Glomerular visceral epithelial cell (primary cell): ENCODE data around the gene MOGAT3.

Source experiments
- DNase-seq: peaks from one replicate; pipeline ENCODE4 v3.0.0-alpha.2; 2016; ENCODE audit errors: extremely low spot score

The MOGAT3 gene

GRCh38 chr7:101172005-101172853 lies 28.6 kb downstream of the MOGAT3 start:
- peak; percentile 44 for DNase-seq

GRCh38 chr7:101171442-101171837 lies 29.4 kb downstream of the MOGAT3 start:
- DNase-seq, result no peak

GRCh38 chr7:101170617-101171441 lies 30.0 kb downstream of the MOGAT3 start:
- DNase-seq, result no peak

GRCh38 chr7:101169838-101170551 lies 30.8 kb downstream of the MOGAT3 start:
- DNase-seq, result peak; percentile 59

- DNase-seq, result no peak
These were observed 31.6 kb downstream of the MOGAT3 start for GRCh38 chr7:101169110-101169837.

- no peak for DNase-seq
These were observed 32.3 kb downstream of the MOGAT3 start for GRCh38 chr7:101168412-101169049.

- DNase-seq, result no peak
These were observed 33.0 kb downstream of the MOGAT3 start for GRCh38 chr7:101167645-101168411.

GRCh38 chr7:101166909-101167644 lies 33.8 kb downstream of the MOGAT3 start:
- no peak for DNase-seq

- DNase-seq, result no peak
These were observed 34.3 kb downstream of the MOGAT3 start for GRCh38 chr7:101166648-101166908.

GRCh38 chr7:101165958-101166647 lies 34.7 kb downstream of the MOGAT3 start:
- no peak for DNase-seq

- DNase-seq, result peak; percentile 93
These were observed 35.5 kb downstream of the MOGAT3 start, which contains the start of gene VGF for GRCh38 chr7:101165075-101165957. TSS of gene VGF (minus strand) at chr7:101165569. CDS start at chr7:101164843, 726 bp downstream.

- peak; percentile 72 for DNase-seq
These were observed 36.6 kb downstream of the MOGAT3 start for GRCh38 chr7:101164071-101164840.

GRCh38 chr7:101163279-101164070 lies 37.4 kb downstream of the MOGAT3 start:
- DNase-seq, result peak; percentile 50

- peak; percentile 63 for DNase-seq
These were observed 38.1 kb downstream of the MOGAT3 start for GRCh38 chr7:101162551-101163278.

- DNase-seq, result no peak
These were observed 39.0 kb downstream of the MOGAT3 start for GRCh38 chr7:101161692-101162471.
